Stomach smooth muscle (tissue), 2 donors: Measurements from ENCODE around the gene MYH14.

Experiments
- H3K27ac ChIP-seq: one replicate; pipeline ENCODE4 v1.7.0; 2013; ENCODE audit warnings: mild to moderate bottlenecking, low read length, inconsistent platforms
- H3K27me3 ChIP-seq, 2 donors: one replicate each; pipeline ENCODE4 v1.7.0; 2013; ENCODE audit warnings: low read length in 2 of 2; ENCODE audit not compliant: insufficient read depth in 2 of 2, control insufficient read depth in 1 of 2
- H3K36me3 ChIP-seq, 2 donors: one replicate each; pipeline ENCODE4 v1.7.0; 2013; ENCODE audit warnings: low read length in 2 of 2; ENCODE audit not compliant: control insufficient read depth in 2 of 2, insufficient read depth in 2 of 2
- H3K4me1 ChIP-seq: one replicate; pipeline ENCODE4 v1.7.0; 2013; ENCODE audit warnings: low read length; ENCODE audit not compliant: control insufficient read depth, insufficient read depth
- H3K4me3 ChIP-seq, 2 donors: one replicate each; pipeline ENCODE4 v1.7.0; 2013; ENCODE audit warnings: low read length in 2 of 2
- H3K9ac ChIP-seq, 2 donors: one replicate each; pipeline ENCODE4 v1.7.0; 2013; ENCODE audit warnings: low read length in 2 of 2, mild to moderate bottlenecking in 1 of 2
- H3K9me3 ChIP-seq, 2 donors: one replicate each; pipeline ENCODE4 v1.7.0; 2013; ENCODE audit warnings: low read length in 2 of 2; ENCODE audit not compliant: control insufficient read depth in 2 of 2
- donor health status: healthy.
- donor health status: Pancreatic carcinoma.

Gene MYH14

GRCh38 chr19:50309396-50310125 is 106.1 kb downstream of the MYH14 start:
- peaks cover 27 to 35% of the 10 kb centered on the region in 2 donors for H3K27me3 ChIP-seq

GRCh38 chr19:50310759-50311465 is 107.5 kb downstream of the MYH14 start:
- H3K36me3 ChIP-seq: no peaks in the 10 kb centered on the region
- no peak overlapping the region for H3K27ac ChIP-seq
- no peaks in the 10 kb centered on the region for H3K4me1 ChIP-seq
- peaks cover 7 to 11% of the 10 kb centered on the region in 2 donors for H3K9me3 ChIP-seq
- H3K4me3 ChIP-seq: no peak overlapping the region
- peaks cover 29 to 44% of the 10 kb centered on the region in 2 donors for H3K27me3 ChIP-seq
- H3K9ac ChIP-seq: no peak overlapping the region

More at GRCh38 chr19:50309396-50310125, 106.1 kb downstream of the MYH14 start:
- H3K9ac ChIP-seq: no peak overlapping the region
- peaks cover 7 to 11% of the 10 kb centered on the region in 2 donors for H3K9me3 ChIP-seq
- no peaks in the 10 kb centered on the region for H3K36me3 ChIP-seq
- no peak overlapping the region for H3K27ac ChIP-seq
- H3K4me3 ChIP-seq: no peak overlapping the region
- no peaks in the 10 kb centered on the region for H3K4me1 ChIP-seq

DNA sequence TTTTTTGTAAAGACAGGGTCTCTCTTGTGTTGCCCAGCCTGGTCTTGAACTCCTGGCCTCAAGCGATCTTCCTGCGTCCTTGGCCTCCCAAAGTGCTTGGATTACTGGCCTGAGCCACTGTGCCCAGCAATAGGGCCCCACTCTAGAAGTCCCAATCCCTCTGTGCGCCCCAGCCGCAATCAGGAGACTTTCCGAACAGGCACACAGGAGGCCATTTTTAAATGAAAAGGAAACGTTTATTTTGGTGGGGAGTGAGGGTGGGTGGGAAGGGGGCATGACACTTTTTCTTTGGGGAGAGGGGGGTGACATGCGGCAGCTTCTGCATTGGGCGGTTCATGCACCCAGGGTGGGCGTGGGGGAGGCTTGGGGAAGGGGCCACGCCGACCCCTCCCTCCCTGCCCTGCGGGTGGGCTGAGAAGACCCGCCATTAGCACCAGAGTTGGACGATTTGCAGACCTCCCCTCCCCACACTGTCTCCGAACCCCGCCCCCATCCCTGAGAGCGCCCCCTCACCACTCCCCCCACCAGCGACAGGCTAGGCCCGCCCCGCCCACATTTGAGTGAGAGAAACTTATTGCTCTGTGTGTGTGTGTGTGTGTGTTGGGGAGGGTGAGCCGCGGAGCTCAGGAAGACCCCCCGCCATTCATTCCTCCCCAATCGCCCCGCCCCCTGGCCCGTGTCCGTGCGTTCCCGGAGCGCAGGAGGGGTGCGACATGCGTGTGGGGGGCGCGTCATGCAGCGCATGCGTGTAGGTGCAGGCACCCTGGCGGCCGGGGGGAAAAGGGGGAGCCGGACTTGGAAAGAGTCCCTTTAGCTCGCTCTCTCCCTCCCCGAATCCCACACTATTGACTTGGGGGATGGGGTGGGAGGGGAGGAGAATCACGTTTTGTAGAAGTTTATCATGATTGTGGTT is 108.6 kb downstream of the MYH14 start:
- H3K36me3 ChIP-seq: no peaks in the 10 kb centered on the region
- no peak overlapping the region for H3K9ac ChIP-seq
- peaks cover 7% of the 10 kb centered on the region in 2 donors for H3K9me3 ChIP-seq
- peaks cover 26 to 47% of the 10 kb centered on the region in 2 donors for H3K27me3 ChIP-seq
- no peak overlapping the region for H3K27ac ChIP-seq
- H3K4me3 ChIP-seq: no peak overlapping the region
- no peaks in the 10 kb centered on the region for H3K4me1 ChIP-seq

DNA sequence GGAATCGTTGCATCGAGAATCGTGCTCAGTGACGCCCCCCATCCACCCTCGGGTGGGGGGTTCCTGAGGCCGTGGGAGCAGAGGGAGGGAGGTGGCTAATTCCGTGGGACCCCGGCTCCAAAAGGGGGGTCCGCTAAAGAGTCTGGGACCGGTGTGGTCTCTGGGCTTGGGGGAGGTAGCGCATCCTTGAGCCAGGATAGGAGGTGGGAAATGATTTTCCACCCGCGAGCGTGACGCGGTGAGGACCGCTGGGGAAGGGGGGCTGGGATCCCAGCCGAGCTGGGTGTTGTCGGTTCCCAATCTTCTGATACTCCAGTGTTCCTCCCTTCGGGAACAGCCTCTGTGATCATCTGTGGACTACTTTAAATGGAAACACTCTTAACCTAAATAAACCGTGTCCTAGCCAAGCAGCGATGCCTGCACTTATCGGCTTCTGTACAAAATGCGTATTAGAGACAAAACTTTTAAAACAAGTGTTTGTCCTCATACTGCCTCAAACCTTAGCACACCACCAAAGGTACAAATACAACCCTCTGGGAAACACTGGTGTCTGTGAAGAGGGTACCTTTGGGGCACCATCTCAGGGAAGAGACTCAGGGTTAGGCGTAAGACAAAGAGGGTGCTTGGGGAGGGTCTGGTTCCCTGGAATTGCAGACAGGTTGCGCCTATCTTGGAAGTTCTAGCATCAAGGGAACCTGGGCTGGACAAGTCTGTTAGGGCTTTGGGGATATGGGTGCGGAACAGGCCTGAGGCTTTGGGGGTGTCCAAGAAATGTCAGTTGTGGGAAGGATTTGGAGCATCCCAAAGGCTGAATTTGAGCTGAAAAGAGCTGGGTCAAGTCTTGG is 109.8 kb downstream of the MYH14 start:
- Histone ChIP-seq H3K27ac (no peak overlapping the region), H3K4me3 (no peak overlapping the region), H3K27me3 (peaks cover 30 to 47% of the 10 kb centered on the region in 2 donors)

GRCh38 chr19:50313812-50314536 is 110.6 kb downstream of the MYH14 start:
- no peaks in the 10 kb centered on the region for H3K4me1 ChIP-seq
- no peak overlapping the region for H3K9ac ChIP-seq
- no peak overlapping the region for H3K4me3 ChIP-seq
- H3K27me3 ChIP-seq: peaks cover 30 to 47% of the 10 kb centered on the region in 2 donors
- no peak overlapping the region for H3K27ac ChIP-seq
- H3K36me3 ChIP-seq: no peaks in the 10 kb centered on the region
- no peaks in the 10 kb centered on the region for H3K9me3 ChIP-seq

More for the DNA sequence above, 109.8 kb downstream of the MYH14 start:
- Histone ChIP-seq H3K36me3 (no peaks in the 10 kb centered on the region), H3K4me1 (no peaks in the 10 kb centered on the region), H3K9me3 (peaks cover 0 to 2% of the 10 kb centered on the region in 2 donors), H3K9ac (no peak overlapping the region)

- Histone ChIP-seq H3K4me3 (no peak overlapping the region), H3K4me1 (no peaks in the 10 kb centered on the region), H3K27ac (no peak overlapping the region), H3K36me3 (no peaks in the 10 kb centered on the region), H3K9ac (no peak overlapping the region), H3K27me3 (peaks cover 36 to 47% of the 10 kb centered on the region in 2 donors), H3K9me3 (no peaks in the 10 kb centered on the region)
These were observed 111.6 kb downstream of the MYH14 start for GRCh38 chr19:50314724-50315708.

DNA sequence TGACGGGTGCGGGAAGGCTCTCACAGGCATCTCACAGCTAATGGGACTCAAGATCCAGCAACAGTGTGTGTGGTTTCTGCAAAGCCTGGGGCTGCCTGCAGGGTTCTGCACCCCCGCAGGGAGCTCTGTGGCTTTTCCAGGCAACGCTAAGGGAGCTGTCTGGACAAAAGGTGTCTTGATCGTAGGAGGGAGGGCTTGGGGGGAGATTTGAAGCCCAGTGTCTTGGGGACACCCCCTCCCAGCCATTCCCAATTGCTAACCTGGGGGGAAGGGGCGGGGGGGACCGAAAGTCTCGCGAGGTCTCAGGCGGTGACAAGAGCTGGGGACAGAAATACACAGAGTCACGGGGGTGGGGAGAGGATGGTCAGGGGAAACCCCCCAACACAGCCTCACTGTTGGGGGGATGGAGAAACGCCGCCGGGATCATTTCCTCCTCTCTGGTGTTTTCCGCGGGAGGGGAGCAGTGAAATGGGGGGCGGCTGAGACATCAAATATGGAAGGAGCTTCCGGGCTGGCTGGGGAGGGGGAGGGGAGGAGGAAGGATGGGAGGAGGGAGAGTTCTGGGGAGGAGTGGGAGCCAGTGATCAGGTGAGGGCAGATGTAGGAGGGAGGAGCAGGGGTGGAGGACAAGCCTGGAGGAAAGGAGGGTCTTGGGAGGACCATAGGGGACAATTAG is 112.5 kb downstream of the MYH14 start:
- Histone ChIP-seq H3K27me3 (peaks cover 31 to 47% of the 10 kb centered on the region in 2 donors), H3K4me1 (no peaks in the 10 kb centered on the region), H3K27ac (no peak overlapping the region), H3K36me3 (no peaks in the 10 kb centered on the region), H3K9me3 (no peaks in the 10 kb centered on the region), H3K9ac (no peak overlapping the region), H3K4me3 (no peak overlapping the region)

GRCh38 chr19:50317115-50317514 is 113.7 kb downstream of the MYH14 start:
- H3K9ac ChIP-seq: no peak overlapping the region
- H3K27ac ChIP-seq: no peak overlapping the region
- no peak overlapping the region for H3K4me3 ChIP-seq
- no peaks in the 10 kb centered on the region for H3K9me3 ChIP-seq
- peaks cover 27 to 40% of the 10 kb centered on the region in 2 donors for H3K27me3 ChIP-seq
- no peaks in the 10 kb centered on the region for H3K36me3 ChIP-seq
- no peaks in the 10 kb centered on the region for H3K4me1 ChIP-seq
